ENCODE measurements around the gene LRRC55.

DNA sequence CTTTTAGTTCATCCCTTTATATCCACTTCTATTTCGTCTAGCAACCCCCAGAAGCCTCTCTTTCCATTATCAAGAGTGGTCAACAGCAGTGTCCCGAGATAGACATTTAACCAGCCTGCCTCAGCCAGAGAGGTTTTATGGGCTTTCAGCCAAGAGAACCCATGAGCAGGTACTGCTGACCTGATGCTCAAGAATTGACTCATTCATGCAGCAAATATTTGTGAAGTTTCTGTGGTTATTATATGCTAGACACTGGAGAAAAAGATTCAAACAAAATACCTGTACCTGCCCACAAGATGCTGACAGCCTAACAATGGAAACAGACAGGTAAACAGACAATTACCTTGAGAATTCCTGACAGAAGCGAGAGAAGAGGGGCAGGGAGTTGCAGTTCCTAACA lies 9.7 kb upstream of the LRRC55 start:
- TF ChIP-seq, protein P1, sequence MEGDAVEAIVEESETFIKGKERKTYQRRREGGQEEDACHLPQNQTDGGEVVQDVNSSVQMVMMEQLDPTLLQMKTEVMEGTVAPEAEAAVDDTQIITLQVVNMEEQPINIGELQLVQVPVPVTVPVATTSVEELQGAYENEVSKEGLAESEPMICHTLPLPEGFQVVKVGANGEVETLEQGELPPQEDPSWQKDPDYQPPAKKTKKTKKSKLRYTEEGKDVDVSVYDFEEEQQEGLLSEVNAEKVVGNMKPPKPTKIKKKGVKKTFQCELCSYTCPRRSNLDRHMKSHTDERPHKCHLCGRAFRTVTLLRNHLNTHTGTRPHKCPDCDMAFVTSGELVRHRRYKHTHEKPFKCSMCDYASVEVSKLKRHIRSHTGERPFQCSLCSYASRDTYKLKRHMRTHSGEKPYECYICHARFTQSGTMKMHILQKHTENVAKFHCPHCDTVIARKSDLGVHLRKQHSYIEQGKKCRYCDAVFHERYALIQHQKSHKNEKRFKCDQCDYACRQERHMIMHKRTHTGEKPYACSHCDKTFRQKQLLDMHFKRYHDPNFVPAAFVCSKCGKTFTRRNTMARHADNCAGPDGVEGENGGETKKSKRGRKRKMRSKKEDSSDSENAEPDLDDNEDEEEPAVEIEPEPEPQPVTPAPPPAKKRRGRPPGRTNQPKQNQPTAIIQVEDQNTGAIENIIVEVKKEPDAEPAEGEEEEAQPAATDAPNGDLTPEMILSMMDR (optimal IDR thresholded peaks at IDR 0.05 in 1 of 3, IDR thresholded peaks at IDR 0.05 in 1 of 3, conservative IDR thresholded peaks at IDR 0.05 in 1 of 3; ENCODE audit: extremely low read depth in 1 of 3, insufficient read depth in 2 of 3, low read length in 3 of 3), result no peak
- no peak for TF ChIP-seq EZH2 (IDR thresholded peaks at IDR 0.05; ENCODE audit: low read length)

Data from keratinocyte (primary cell).